Measurements from ENCODE around the gene FAM149B1.

Gene FAM149B1

GRCh38 chr10:73264423-73264822 lies 96.5 kb downstream of the FAM149B1 start:
- TF ChIP-seq, protein P1, sequence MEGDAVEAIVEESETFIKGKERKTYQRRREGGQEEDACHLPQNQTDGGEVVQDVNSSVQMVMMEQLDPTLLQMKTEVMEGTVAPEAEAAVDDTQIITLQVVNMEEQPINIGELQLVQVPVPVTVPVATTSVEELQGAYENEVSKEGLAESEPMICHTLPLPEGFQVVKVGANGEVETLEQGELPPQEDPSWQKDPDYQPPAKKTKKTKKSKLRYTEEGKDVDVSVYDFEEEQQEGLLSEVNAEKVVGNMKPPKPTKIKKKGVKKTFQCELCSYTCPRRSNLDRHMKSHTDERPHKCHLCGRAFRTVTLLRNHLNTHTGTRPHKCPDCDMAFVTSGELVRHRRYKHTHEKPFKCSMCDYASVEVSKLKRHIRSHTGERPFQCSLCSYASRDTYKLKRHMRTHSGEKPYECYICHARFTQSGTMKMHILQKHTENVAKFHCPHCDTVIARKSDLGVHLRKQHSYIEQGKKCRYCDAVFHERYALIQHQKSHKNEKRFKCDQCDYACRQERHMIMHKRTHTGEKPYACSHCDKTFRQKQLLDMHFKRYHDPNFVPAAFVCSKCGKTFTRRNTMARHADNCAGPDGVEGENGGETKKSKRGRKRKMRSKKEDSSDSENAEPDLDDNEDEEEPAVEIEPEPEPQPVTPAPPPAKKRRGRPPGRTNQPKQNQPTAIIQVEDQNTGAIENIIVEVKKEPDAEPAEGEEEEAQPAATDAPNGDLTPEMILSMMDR (conservative IDR thresholded peaks at IDR 0.05): no peak
- no peak for TF ChIP-seq ZFX (IDR thresholded peaks at IDR 0.05)
- no peak overlapping the region for H3K27ac ChIP-seq

DNA sequence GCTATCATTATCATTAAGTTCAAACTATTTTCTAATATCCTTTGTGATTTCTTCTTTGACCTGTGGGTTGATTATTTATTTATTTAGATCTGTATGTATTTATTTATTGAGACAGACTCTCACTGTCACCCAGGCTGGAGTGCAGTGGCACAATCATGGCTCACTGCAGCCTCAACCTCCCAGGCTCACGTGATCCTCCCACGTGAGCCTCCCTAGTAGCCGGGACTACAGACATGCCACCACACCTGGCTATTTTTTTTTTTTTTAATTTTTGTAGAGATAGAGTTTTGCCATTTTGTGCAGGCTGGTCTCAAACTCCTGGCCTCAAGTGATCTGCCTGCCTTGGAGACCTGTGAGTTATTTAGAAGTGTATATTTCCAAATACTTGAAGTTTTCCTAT lies 113.2 kb downstream of the FAM149B1 start:
- TF ChIP-seq ZFX (IDR thresholded peaks at IDR 0.05): no peak
- TF ChIP-seq, protein P1 (conservative IDR thresholded peaks at IDR 0.05): no peak
- no peak overlapping the region for H3K27ac ChIP-seq

- no peak for TF ChIP-seq ZFX (IDR thresholded peaks at IDR 0.05)
- TF ChIP-seq, protein P1 (conservative IDR thresholded peaks at IDR 0.05): no peak
- no peak overlapping the region for H3K27ac ChIP-seq
Observed at GRCh38 chr10:73287441-73287840, 119.5 kb downstream of the FAM149B1 start.

GRCh38 chr10:73289958-73290357 lies 122.0 kb downstream of the FAM149B1 start:
- H3K27ac ChIP-seq: no peak overlapping the region
- TF ChIP-seq ZFX (IDR thresholded peaks at IDR 0.05): no peak
- TF ChIP-seq, protein P1 (conservative IDR thresholded peaks at IDR 0.05): no peak

DNA sequence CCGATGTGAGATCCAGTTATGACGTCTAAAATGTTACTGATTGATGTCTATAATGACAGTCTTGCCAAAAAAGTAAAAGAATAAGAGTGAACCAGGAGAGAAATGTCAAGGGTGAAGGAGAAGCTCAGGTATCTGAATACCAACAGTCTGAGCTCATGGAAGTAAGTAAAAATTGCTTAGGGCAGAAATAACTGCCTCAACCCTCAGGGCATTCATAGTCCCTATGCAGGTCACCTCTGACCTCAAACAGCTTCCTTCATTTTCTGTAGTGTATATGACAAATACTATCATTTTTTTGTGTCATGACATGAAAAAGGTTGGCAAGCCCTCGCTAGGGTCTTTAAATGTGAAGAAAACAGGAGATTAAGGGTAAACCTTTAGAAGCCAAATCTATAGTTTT lies 125.5 kb downstream of the FAM149B1 start:
- H3K27ac ChIP-seq: no peak overlapping the region
- no peak for TF ChIP-seq ZFX (IDR thresholded peaks at IDR 0.05)
- TF ChIP-seq, protein P1 (conservative IDR thresholded peaks at IDR 0.05): no peak
